Osteocyte (in vitro differentiated cells): ENCODE data around the gene ZNF827. TPM values are rescaled to one million over a fixed set of nuclear protein-coding genes. Genes with fewer than 3 reads are reported as not detected.

Source experiments
- DNase-seq: peaks from one replicate; pipeline ENCODE4 v3.0.0; 2021; ENCODE audit warnings: mixed read lengths; ENCODE audit not compliant: unreplicated experiment; ENCODE audit errors: extremely low spot score
- H3K27ac Mint-ChIP-seq: one replicate; pipeline ENCODE4 v1.8.0; 2021; ENCODE audit warnings: mild to moderate bottlenecking, mixed read lengths; ENCODE audit not compliant: unreplicated experiment
- H3K27me3 Mint-ChIP-seq: one replicate; pipeline ENCODE4 v1.8.0; 2021; ENCODE audit warnings: mixed read lengths; ENCODE audit not compliant: unreplicated experiment
- H3K36me3 Mint-ChIP-seq: one replicate; pipeline ENCODE4 v1.8.0; 2021; ENCODE audit warnings: mixed read lengths; ENCODE audit not compliant: unreplicated experiment
- H3K4me1 Mint-ChIP-seq: one replicate; pipeline ENCODE4 v1.8.0; 2021; ENCODE audit warnings: mixed read lengths; ENCODE audit not compliant: unreplicated experiment
- H3K4me3 Mint-ChIP-seq: one replicate; pipeline ENCODE4 v1.8.0; 2021; ENCODE audit warnings: mild to moderate bottlenecking, moderate library complexity, mixed read lengths; ENCODE audit not compliant: unreplicated experiment
- H3K9me3 Mint-ChIP-seq: one replicate; pipeline ENCODE4 v1.8.0; 2021; ENCODE audit warnings: mixed read lengths; ENCODE audit not compliant: unreplicated experiment
- total RNA-seq: library from RNA; stranded (reverse); gene quantifications from 2 replicates; pipeline ENCODE4 v1.2.1, GENCODE V29; 2021
- TF ChIP-seq, protein P1 (sequence below): fragments of 200-600 bp; sonication (generic); IDR thresholded peaks from 2 replicates; pipeline ENCODE4 v1.5.0; 2021; ENCODE audit warnings: antibody characterized with exemption, mild to moderate bottlenecking, moderate library complexity

Gene ZNF827
- total RNA-seq, 1 donor from 2014 or later = 22.5 TPM

DNA sequence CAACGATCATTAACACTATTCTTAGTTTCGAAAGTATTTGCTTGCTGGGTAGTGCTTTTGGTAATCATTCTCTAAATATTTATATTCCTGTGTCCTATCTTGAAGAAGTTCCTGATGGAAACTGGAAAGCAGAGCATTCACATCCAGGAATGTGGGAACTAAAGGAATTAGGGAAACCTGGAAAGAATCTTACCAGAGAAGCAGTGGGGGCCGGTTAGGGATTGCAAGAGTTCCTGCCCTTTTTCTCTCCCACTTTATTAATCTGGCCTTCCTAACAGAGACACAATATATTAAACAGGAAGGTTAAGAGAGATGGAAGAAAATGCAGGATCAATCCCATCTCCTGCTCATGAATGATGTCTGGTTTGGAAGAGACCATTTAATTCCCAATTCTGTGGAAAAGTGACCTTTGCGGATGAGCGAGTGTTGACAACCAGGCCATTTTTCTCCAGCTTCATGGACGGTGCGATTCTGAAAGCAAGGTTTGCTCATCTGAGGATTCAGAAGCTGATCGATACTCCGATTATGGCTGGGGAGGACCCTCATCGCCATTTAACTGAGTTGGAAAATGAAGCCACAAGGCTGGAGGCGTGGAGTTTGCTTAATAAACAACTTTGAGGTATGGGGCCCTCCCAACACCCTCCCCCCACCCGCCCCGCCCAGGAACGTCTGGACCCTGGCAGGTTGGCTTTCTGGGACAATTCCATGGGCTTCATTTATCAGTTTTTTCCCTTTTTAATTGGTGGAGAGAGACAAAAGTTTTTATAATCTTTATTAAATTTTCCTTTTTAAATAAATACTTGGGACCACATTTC, 206.4 kb downstream of the ZNF827 start:
- DNase-seq = no peak
- TF ChIP-seq, protein P1, sequence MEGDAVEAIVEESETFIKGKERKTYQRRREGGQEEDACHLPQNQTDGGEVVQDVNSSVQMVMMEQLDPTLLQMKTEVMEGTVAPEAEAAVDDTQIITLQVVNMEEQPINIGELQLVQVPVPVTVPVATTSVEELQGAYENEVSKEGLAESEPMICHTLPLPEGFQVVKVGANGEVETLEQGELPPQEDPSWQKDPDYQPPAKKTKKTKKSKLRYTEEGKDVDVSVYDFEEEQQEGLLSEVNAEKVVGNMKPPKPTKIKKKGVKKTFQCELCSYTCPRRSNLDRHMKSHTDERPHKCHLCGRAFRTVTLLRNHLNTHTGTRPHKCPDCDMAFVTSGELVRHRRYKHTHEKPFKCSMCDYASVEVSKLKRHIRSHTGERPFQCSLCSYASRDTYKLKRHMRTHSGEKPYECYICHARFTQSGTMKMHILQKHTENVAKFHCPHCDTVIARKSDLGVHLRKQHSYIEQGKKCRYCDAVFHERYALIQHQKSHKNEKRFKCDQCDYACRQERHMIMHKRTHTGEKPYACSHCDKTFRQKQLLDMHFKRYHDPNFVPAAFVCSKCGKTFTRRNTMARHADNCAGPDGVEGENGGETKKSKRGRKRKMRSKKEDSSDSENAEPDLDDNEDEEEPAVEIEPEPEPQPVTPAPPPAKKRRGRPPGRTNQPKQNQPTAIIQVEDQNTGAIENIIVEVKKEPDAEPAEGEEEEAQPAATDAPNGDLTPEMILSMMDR = no peak
- H3K27ac Mint-ChIP-seq = peak overlapping the region; percentile 99
- H3K4me1 Mint-ChIP-seq = peaks cover 54% of the 10 kb centered on the region
- no peaks in the 10 kb centered on the region for H3K27me3 Mint-ChIP-seq
- no peaks in the 10 kb centered on the region for H3K9me3 Mint-ChIP-seq
- no peaks in the 10 kb centered on the region for H3K36me3 Mint-ChIP-seq
- peak overlapping the region; percentile 74 for H3K4me3 Mint-ChIP-seq

DNA sequence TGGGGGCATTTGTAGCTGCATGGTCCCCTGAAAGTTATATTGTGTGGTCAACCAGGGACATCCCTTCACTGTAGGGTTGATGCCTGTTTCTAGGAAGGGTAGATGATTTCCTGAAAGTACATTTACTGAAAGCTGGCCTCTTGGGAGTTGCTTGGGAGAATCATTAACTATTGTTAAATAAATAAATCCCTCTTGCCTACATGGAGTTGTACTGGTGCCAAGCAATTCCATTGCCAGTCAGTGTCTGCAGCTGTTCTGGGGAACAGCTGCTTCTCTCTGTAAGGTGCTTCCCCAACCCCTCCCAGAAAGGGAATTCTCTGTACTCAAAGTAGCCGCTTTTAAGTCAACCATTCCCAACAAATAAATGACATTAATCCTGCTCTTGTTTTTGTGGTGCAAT, 207.6 kb downstream of the ZNF827 start:
- H3K4me1 Mint-ChIP-seq = peaks cover 43% of the 10 kb centered on the region
- no peaks in the 10 kb centered on the region for H3K9me3 Mint-ChIP-seq
- DNase-seq = no peak
- TF ChIP-seq, protein P1 = no peak
- peak overlapping the region; percentile 74 for H3K27ac Mint-ChIP-seq
- H3K36me3 Mint-ChIP-seq = no peaks in the 10 kb centered on the region
- H3K27me3 Mint-ChIP-seq = no peaks in the 10 kb centered on the region
- peak overlapping the region; percentile 19 for H3K4me3 Mint-ChIP-seq

DNA sequence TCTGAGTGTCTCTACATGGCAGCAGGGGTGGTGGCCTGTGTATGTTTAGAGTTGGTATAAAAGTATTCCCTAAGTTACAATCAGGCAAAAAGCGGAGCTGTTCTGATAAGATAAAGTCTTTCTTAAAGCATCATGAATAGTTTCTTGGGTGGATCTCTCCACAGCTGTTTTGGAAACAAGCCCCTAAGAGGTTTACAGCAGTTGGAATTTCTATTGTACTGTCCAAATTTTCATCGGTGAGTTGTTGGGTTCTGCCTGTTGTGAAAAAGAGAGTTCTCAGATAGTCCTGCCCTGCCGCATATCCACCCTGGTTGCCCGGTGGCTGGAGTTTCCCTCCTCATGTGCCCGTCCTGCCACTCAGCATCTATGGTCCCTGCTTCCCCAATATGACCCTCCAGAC, 208.6 kb downstream of the ZNF827 start:
- no peak for DNase-seq
- Mint-ChIP-seq H3K27ac (no peak overlapping the region), H3K4me3 (no peak overlapping the region), H3K36me3 (no peaks in the 10 kb centered on the region), H3K4me1 (peaks cover 33% of the 10 kb centered on the region), H3K9me3 (no peaks in the 10 kb centered on the region), H3K27me3 (no peaks in the 10 kb centered on the region)
- TF ChIP-seq, protein P1 = no peak

DNA sequence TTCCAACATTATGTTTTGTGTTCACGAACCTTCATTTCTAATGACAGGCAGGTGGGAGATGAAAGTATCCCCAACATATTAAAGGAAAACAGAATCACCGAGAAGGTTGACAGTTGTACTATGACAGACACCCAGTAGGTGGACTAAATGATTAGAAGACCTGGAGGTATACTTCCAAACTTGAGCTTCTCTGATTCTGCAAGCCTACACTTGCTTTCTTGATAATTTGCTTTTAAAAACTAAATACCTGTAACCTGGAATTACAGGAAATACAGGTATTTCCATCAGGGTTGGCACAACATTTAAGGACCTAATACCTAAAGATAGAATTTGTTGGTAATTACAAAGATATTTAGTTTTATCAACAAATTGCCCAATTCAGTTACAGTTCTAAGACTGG, 215.3 kb downstream of the ZNF827 start:
- DNase-seq = no peak
- no peaks in the 10 kb centered on the region for H3K36me3 Mint-ChIP-seq
- H3K9me3 Mint-ChIP-seq = no peaks in the 10 kb centered on the region
- H3K4me1 Mint-ChIP-seq = no peaks in the 10 kb centered on the region
- H3K27me3 Mint-ChIP-seq = no peaks in the 10 kb centered on the region
- H3K4me3 Mint-ChIP-seq = no peak overlapping the region
- TF ChIP-seq, protein P1 = no peak
- H3K27ac Mint-ChIP-seq = no peak overlapping the region

DNA sequence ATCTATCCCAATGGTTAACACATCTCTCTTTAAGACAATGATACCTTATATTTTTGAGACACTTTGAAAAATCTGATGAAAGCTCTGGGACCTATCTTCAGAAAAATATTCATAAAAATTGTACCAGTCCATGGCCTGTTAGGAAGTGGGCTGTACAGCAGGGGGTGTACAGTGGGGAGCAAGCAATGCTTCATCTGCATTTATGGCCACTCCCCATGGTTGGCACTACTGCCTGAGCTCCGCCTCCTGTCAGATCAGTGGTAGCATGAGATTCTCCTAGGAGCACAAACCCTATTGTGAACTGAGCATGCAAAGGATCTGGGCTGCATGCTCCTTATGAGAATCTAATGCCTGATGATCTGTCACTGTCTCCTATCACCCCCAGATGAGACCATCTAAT, 216.1 kb downstream of the ZNF827 start:
- Mint-ChIP-seq H3K36me3 (no peaks in the 10 kb centered on the region), H3K9me3 (no peaks in the 10 kb centered on the region), H3K4me1 (no peaks in the 10 kb centered on the region), H3K4me3 (no peak overlapping the region), H3K27ac (no peak overlapping the region), H3K27me3 (no peaks in the 10 kb centered on the region)
- TF ChIP-seq, protein P1 = no peak
- no peak for DNase-seq
